ENCODE measurements around the gene DLG2. TPM values are rescaled to one million over a fixed set of nuclear protein-coding genes. Genes with fewer than 3 reads are reported as not detected.

Gene DLG2
- total and polyA plus RNA-seq, 4 donors: 0.30 to 5.5 (median 0.68) TPM

DNA sequence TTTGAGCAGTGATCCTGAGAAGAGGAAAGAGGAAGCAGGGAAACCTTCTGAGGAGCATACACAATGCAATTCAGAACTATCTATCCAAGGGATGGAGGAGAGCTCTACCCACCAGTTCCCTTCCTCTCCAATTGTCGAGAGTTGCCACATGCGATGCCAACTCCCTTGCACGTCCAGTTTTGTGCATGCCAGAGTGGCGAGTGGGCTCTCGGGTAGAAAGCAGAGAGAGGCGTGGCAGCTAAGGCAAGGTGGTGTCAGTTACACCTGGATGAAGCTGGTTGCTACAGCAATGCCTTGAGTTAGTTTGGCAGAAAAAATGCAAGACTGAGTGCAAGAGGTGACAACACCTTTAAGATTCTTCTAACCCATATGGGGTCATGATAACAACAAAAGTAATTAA lies 1920.6 kb downstream of the DLG2 start (continued):
- TF ChIP-seq, protein P1, sequence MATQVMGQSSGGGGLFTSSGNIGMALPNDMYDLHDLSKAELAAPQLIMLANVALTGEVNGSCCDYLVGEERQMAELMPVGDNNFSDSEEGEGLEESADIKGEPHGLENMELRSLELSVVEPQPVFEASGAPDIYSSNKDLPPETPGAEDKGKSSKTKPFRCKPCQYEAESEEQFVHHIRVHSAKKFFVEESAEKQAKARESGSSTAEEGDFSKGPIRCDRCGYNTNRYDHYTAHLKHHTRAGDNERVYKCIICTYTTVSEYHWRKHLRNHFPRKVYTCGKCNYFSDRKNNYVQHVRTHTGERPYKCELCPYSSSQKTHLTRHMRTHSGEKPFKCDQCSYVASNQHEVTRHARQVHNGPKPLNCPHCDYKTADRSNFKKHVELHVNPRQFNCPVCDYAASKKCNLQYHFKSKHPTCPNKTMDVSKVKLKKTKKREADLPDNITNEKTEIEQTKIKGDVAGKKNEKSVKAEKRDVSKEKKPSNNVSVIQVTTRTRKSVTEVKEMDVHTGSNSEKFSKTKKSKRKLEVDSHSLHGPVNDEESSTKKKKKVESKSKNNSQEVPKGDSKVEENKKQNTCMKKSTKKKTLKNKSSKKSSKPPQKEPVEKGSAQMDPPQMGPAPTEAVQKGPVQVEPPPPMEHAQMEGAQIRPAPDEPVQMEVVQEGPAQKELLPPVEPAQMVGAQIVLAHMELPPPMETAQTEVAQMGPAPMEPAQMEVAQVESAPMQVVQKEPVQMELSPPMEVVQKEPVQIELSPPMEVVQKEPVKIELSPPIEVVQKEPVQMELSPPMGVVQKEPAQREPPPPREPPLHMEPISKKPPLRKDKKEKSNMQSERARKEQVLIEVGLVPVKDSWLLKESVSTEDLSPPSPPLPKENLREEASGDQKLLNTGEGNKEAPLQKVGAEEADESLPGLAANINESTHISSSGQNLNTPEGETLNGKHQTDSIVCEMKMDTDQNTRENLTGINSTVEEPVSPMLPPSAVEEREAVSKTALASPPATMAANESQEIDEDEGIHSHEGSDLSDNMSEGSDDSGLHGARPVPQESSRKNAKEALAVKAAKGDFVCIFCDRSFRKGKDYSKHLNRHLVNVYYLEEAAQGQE (IDR thresholded peaks at IDR 0.05): no peak

DNA sequence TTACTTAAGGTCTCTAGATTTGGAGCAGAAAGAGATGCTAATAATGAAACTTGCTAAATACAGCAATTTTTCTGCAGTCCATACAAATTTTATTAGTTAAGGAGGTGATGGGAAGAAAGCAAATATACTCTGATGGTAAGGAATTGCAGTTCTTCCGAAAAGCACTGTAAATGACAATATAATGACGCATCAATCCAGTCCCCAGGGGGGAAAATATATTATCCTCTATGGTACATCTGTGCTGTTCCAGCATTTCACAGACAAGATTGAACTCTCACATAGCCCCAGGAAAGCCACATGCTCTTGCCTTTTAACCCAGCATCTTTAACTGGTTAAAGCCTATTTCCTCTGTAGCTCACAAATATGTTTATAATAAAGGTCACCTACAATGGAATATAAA lies 1924.3 kb downstream of the DLG2 start:
- WGBS: 94% methylated on average over 2 of the region's 2 CpGs
- H3K4me3 ChIP-seq (ENCODE audit: low read depth in 1 of 3, low read length in 3 of 3): no peak overlapping the region
- H3K27ac ChIP-seq (ENCODE audit: low read depth in 1 of 2, low read length in 2 of 2): no peak overlapping the region
- no peaks in the 10 kb centered on the region for H3K36me3 ChIP-seq (ENCODE audit: control insufficient read depth in 4 of 4, insufficient read depth in 3 of 4, low read depth in 1 of 4, low read length in 3 of 4)
- no peak for DNase-seq (ENCODE audit: low spot score)
- TF ChIP-seq SP1 (IDR thresholded peaks at IDR 0.05) (no peak), HNF4A (conservative IDR thresholded peaks at IDR 0.05) (no peak), RAD21 (IDR thresholded peaks at IDR 0.05) (no peak), NR2F2 (IDR thresholded peaks at IDR 0.05) (no peak), YY1 (IDR thresholded peaks at IDR 0.05) (no peak)
- TF ChIP-seq, protein P1 (IDR thresholded peaks at IDR 0.05): no peak
- H3K9me3 ChIP-seq (ENCODE audit: control insufficient read depth in 4 of 4, low read length in 3 of 4): no peaks in the 10 kb centered on the region
- no peaks in the 10 kb centered on the region for H3K4me1 ChIP-seq (ENCODE audit: control insufficient read depth in 4 of 4, insufficient read depth in 4 of 4, low read length in 3 of 4)
- no peaks in the 10 kb centered on the region for H3K27me3 ChIP-seq (ENCODE audit: control insufficient read depth in 4 of 4, insufficient read depth in 4 of 4, low read length in 3 of 4)
- no peak overlapping the region for H3K9ac ChIP-seq (ENCODE audit: low read depth in 1 of 2, low read length in 2 of 2)

DNA sequence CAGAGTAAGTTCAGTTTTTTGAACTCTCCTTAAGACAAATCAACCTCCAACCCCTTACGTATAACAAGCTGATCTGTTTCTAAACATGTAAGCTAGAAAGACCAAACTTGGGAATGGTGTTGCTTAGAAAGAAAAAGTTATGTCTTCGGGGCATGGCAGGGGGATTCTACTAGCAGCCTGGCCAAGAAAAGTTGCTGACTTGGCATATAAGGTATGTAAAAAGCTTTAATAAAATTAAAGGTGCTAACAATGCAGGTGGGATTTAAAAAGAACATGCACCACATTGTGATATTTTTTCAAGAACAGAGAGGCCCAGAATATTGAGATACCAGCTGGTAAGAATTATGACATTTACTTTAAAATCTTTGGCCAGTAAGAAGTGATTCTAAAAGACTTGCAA lies 1929.6 kb downstream of the DLG2 start:
- H3K9me3 ChIP-seq (ENCODE audit: control insufficient read depth in 4 of 4, low read length in 3 of 4): no peaks in the 10 kb centered on the region
- H3K4me3 ChIP-seq (ENCODE audit: low read depth in 1 of 3, low read length in 3 of 3): no peak overlapping the region
- no peaks in the 10 kb centered on the region for H3K36me3 ChIP-seq (ENCODE audit: control insufficient read depth in 4 of 4, insufficient read depth in 3 of 4, low read depth in 1 of 4, low read length in 3 of 4)
- H3K4me1 ChIP-seq (ENCODE audit: control insufficient read depth in 4 of 4, insufficient read depth in 4 of 4, low read length in 3 of 4): no peaks in the 10 kb centered on the region
- H3K27ac ChIP-seq (ENCODE audit: low read depth in 1 of 2, low read length in 2 of 2): no peak overlapping the region
- no peak for DNase-seq (ENCODE audit: low spot score)
- no peak overlapping the region for H3K9ac ChIP-seq (ENCODE audit: low read depth in 1 of 2, low read length in 2 of 2)
- WGBS: 92% methylated on average over 2 of the region's 2 CpGs
- no peaks in the 10 kb centered on the region for H3K27me3 ChIP-seq (ENCODE audit: control insufficient read depth in 4 of 4, insufficient read depth in 4 of 4, low read length in 3 of 4)
- TF ChIP-seq YY1 (IDR thresholded peaks at IDR 0.05) (no peak), SP1 (IDR thresholded peaks at IDR 0.05) (no peak), JUND (IDR thresholded peaks at IDR 0.05) (no peak), FOXA1 (IDR thresholded peaks at IDR 0.05) (no peak), EGR1 (IDR thresholded peaks at IDR 0.05; ENCODE audit: low read depth in 2 of 2) (no peak), HNF4A (conservative IDR thresholded peaks at IDR 0.05) (no peak), RAD21 (IDR thresholded peaks at IDR 0.05) (no peak), TAF1 (conservative IDR thresholded peaks at IDR 0.05) (no peak), FOXA2 (IDR thresholded peaks at IDR 0.05) (no peak), HNF4G (IDR thresholded peaks at IDR 0.05) (no peak)
- TF ChIP-seq, protein P1 (IDR thresholded peaks at IDR 0.05): no peak
- TF ChIP-seq, protein P2, sequence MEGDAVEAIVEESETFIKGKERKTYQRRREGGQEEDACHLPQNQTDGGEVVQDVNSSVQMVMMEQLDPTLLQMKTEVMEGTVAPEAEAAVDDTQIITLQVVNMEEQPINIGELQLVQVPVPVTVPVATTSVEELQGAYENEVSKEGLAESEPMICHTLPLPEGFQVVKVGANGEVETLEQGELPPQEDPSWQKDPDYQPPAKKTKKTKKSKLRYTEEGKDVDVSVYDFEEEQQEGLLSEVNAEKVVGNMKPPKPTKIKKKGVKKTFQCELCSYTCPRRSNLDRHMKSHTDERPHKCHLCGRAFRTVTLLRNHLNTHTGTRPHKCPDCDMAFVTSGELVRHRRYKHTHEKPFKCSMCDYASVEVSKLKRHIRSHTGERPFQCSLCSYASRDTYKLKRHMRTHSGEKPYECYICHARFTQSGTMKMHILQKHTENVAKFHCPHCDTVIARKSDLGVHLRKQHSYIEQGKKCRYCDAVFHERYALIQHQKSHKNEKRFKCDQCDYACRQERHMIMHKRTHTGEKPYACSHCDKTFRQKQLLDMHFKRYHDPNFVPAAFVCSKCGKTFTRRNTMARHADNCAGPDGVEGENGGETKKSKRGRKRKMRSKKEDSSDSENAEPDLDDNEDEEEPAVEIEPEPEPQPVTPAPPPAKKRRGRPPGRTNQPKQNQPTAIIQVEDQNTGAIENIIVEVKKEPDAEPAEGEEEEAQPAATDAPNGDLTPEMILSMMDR (IDR thresholded peaks at IDR 0.05; ENCODE audit: low read depth, low read length, missing input control): no peak
- TF ChIP-seq, protein P3, sequence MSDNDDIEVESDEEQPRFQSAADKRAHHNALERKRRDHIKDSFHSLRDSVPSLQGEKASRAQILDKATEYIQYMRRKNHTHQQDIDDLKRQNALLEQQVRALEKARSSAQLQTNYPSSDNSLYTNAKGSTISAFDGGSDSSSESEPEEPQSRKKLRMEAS (IDR thresholded peaks at IDR 0.05): no peak
- TF ChIP-seq, protein P4, sequence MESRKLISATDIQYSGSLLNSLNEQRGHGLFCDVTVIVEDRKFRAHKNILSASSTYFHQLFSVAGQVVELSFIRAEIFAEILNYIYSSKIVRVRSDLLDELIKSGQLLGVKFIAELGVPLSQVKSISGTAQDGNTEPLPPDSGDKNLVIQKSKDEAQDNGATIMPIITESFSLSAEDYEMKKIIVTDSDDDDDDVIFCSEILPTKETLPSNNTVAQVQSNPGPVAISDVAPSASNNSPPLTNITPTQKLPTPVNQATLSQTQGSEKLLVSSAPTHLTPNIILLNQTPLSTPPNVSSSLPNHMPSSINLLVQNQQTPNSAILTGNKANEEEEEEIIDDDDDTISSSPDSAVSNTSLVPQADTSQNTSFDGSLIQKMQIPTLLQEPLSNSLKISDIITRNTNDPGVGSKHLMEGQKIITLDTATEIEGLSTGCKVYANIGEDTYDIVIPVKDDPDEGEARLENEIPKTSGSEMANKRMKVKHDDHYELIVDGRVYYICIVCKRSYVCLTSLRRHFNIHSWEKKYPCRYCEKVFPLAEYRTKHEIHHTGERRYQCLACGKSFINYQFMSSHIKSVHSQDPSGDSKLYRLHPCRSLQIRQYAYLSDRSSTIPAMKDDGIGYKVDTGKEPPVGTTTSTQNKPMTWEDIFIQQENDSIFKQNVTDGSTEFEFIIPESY (IDR thresholded peaks at IDR 0.05): no peak
